ENCODE data around the gene TMCO4. TPM values are rescaled to one million over a fixed set of nuclear protein-coding genes. Genes with fewer than 3 reads are reported as not detected.

TMCO4 gene
- total and polyA plus RNA-seq, 11 donors = 6.3 to 14.3 (median 7.6) TPM

DNA sequence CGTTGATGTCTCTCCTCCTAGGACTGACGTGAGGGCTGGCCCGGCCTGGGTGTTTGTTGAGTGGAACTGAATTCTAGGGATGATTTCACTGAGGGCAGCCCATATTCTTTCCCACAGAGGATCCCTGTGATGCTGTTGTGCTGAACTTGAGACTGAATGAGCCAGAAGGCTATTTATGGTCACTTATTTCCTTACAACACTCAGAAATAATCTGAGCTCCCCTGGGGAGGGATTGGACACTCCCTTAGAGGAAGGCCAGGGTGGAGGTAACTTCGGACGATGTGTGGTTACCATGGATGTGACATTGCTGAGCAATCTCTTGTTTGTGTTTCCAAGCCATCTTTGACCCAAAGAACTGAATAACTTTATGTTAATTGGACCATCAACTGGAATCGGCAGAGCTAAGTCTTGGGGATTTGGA, 5.1 kb upstream of the TMCO4 start:
- peak in 1 of 4 donors; percentile 61 for ATAC-seq
- intact Hi-C loops (cut with DNase I) = no loop called here
- H3K4me3 ChIP-seq = no peak overlapping the region
- peaks cover 0 to 6% (median 0%) of the 10 kb centered on the region in 12 donors for H3K9me3 ChIP-seq
- H3K4me1 ChIP-seq = peaks cover 0 to 8% (median 0%) of the 10 kb centered on the region in 12 donors
- peaks cover 0 to 3% (median 0%) of the 10 kb centered on the region in 9 donors for H3K27me3 ChIP-seq
- no peaks in the 10 kb centered on the region for H3K36me3 ChIP-seq
- TF ChIP-seq POLR2A (IDR thresholded peaks at IDR 0.05) = no peak
- TF ChIP-seq, protein P1, sequence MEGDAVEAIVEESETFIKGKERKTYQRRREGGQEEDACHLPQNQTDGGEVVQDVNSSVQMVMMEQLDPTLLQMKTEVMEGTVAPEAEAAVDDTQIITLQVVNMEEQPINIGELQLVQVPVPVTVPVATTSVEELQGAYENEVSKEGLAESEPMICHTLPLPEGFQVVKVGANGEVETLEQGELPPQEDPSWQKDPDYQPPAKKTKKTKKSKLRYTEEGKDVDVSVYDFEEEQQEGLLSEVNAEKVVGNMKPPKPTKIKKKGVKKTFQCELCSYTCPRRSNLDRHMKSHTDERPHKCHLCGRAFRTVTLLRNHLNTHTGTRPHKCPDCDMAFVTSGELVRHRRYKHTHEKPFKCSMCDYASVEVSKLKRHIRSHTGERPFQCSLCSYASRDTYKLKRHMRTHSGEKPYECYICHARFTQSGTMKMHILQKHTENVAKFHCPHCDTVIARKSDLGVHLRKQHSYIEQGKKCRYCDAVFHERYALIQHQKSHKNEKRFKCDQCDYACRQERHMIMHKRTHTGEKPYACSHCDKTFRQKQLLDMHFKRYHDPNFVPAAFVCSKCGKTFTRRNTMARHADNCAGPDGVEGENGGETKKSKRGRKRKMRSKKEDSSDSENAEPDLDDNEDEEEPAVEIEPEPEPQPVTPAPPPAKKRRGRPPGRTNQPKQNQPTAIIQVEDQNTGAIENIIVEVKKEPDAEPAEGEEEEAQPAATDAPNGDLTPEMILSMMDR (IDR thresholded peaks at IDR 0.05) = no peak
- DNase-seq = peak in 1 of 5 donors; percentile 18
- 61 to 78% (median 67%) methylated on average over 6 of the region's 6 CpGs for WGBS, 4 donors
- peak overlapping the region in 1 of 12 donors; percentile 26 for H3K27ac ChIP-seq

DNA sequence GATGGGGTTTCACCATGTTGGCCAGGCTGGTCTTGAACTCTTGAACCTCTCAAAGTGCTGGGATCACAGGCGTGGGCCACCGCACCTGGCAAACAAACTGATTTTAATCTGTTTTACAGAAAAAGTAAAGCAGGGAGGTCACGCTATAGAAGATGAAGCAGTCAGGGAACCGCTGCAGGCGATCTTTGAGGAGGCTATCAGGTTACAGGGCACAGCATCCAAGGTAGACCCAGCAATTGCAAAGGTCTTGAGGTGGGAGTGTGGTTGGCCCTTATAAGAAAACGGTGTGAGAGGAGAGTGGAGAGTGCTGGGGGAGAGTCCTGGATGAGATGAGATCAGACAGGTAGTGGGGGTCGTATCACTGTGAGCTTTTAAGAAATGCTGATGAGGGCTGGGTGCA, 2.6 kb upstream of the TMCO4 start:
- TF ChIP-seq, protein P1 (IDR thresholded peaks at IDR 0.05) = no peak
- TF ChIP-seq POLR2A (IDR thresholded peaks at IDR 0.05) = no peak
- peaks cover 0 to 3% (median 0%) of the 10 kb centered on the region in 9 donors for H3K27me3 ChIP-seq
- 51 to 58% (median 56%) methylated on average over 7 of the region's 7 CpGs for WGBS, 4 donors
- H3K36me3 ChIP-seq = peaks cover 0 to under 1% (median 0%) of the 10 kb centered on the region in 9 donors
- peaks cover 0 to 18% (median 7%) of the 10 kb centered on the region in 12 donors for H3K4me1 ChIP-seq
- H3K27ac ChIP-seq = no peak overlapping the region
- ATAC-seq (no peak), DNase-seq (no peak)
- intact Hi-C loops (cut with DNase I) = no loop called here
- no peak overlapping the region for H3K4me3 ChIP-seq
- H3K9me3 ChIP-seq = no peaks in the 10 kb centered on the region

DNA sequence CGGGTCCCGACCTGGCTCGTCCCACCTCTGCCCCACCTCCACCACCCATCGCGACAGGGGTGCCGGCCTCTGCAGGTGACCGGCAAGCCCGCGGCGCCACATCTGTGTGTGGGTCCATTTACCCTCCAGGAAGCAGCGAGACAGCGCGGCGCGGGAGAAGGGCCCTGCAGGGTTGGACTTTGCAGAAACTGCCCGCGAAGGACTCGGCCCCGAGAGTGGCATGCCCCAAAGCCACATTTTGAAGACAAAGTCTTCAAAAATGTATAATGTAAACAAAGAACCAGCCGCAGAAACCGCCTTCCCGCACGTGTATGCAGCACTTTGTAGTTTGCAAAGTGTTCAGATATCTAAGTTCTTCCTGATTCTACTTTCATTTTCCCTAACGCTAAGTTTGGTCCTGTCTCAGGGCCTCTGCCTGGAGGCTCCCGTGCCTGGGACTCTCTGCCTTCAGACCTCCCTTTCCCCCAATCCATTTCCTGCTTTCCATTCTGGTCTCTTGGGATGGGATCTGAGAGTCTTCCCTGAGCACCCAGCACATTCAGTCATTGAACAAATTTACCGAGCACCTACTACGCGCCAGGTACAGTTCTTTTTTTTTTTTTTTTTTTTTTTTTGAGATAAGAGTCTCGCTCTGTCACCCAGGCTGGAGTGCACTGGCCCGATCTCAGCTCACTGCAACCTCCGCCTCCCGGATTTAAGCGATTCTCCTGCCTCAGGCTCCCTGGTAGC, 524 bp upstream of the TMCO4 start:
- no peak for TF ChIP-seq POLR2A (IDR thresholded peaks at IDR 0.05)
- TF ChIP-seq, protein P1 (IDR thresholded peaks at IDR 0.05) = no peak
- Histone ChIP-seq H3K9me3 (no peaks in the 10 kb centered on the region), H3K27ac (peak overlapping the region in 11 of 12 donors; percentile 60 to 89 (median 75)), H3K4me1 (peaks cover 0 to 18% (median 7%) of the 10 kb centered on the region in 12 donors), H3K4me3 (peak overlapping the region; percentile 63 to 88 (median 76)), H3K27me3 (peaks cover 0 to 3% (median 0%) of the 10 kb centered on the region in 9 donors), H3K36me3 (peaks cover 0 to 7% (median 0%) of the 10 kb centered on the region in 9 donors)
- peak in 3 of 5 donors; percentile 33 to 79 (median 47) for DNase-seq
- peak in 3 of 4 donors; percentile 48 to 58 (median 53) for ATAC-seq
- intact Hi-C loops (cut with DNase I) = no loop called here
- 20 to 38% (median 28%) methylated on average over 18 to 33 of the region's 33 CpGs for WGBS, 4 donors

DNA sequence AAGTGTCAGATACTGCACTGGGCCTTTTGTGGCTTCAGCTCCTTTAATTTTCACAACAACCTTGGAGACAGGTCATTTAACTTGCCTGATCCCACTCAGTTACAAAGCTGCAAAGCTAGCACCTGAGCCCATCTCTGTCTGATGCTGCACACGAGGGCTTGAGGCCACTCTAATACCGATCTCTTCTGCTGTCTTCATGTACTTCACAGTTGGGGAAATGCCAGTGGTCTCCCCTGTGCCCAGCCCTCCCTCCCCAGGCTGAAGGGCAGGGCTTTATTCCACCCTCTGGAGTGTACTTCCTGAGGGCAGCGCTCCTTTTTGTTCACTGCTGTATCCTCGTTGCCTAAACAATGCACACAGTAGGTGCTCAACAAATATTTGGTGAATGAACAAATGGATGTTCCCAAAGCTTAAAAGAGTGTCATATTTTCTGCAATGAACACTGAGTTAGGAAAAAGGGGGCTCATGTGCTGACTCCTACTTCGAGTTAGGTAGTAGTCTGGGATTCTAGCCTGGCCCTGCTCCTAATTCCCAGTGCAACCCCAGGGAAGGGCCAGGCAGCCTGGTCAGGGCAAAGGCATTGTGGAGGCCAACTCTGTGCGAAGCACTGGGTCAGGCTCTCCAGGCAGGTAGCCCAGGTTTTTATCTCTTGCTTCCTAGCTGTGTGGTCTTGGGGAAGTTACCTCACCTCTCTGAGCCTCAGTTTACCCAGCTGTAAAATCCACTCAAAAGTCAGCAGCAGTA, 1.1 kb downstream of the TMCO4 start:
- H3K4me1 ChIP-seq = peaks cover 0 to 18% (median 7%) of the 10 kb centered on the region in 12 donors
- no peak for TF ChIP-seq POLR2A (IDR thresholded peaks at IDR 0.05)
- TF ChIP-seq, protein P1 (IDR thresholded peaks at IDR 0.05) = no peak
- no peak for DNase-seq
- no peaks in the 10 kb centered on the region for H3K9me3 ChIP-seq
- peak in 2 of 4 donors; percentile 8 to 10 for ATAC-seq
- H3K4me3 ChIP-seq = peak overlapping the region in 10 of 12 donors; percentile 63 to 88 (median 76)
- H3K27ac ChIP-seq = peak overlapping the region in 10 of 12 donors; percentile 66 to 89 (median 78)
- H3K36me3 ChIP-seq = peaks cover 0 to 7% (median 0%) of the 10 kb centered on the region in 9 donors
- peaks cover 0 to 3% (median 0%) of the 10 kb centered on the region in 9 donors for H3K27me3 ChIP-seq
- WGBS, 4 donors = 65 to 72% (median 70%) methylated on average over 5 to 6 of the region's 6 CpGs
- intact Hi-C loops (cut with DNase I) = no loop called here
